Neural cell (in vitro differentiated cells): ENCODE results near the gene TRABD2B. TPM values are rescaled to one million over a fixed set of nuclear protein-coding genes. Genes with fewer than 3 reads are reported as not detected.

Experiments used
- H2AFZ ChIP-seq: fragments of 200-600, 300-800 bp; sonication (generic), shearing (Covaris generic); 2 replicates; pipeline ENCODE4 v1.6.0; 2014; ENCODE audit warnings: low read depth, mild to moderate bottlenecking, antibody characterized with exemption, low read length, moderate library complexity
- H3F3A ChIP-seq: fragments of 200-600 bp; shearing (Covaris generic); 2 replicates; pipeline ENCODE4 v1.6.1; 2016; ENCODE audit warnings: mild to moderate bottlenecking, moderate library complexity, mixed read lengths, antibody characterized with exemption, low read length; ENCODE audit not compliant: insufficient read depth, poor library complexity, severe bottlenecking
- H3K27ac ChIP-seq: fragments of 200-600, 300-800 bp; sonication (generic), shearing (Covaris generic); 2 replicates; pipeline ENCODE4 v1.5.1; 2014; ENCODE audit warnings: mild to moderate bottlenecking, low read length, moderate library complexity
- H3K27me3 ChIP-seq: fragments of 300-800, 200-600 bp; sonication (generic), shearing (Covaris generic); 2 replicates; pipeline ENCODE4 v1.6.0; 2014; ENCODE audit warnings: mild to moderate bottlenecking, low read depth, low read length, moderate library complexity; ENCODE audit not compliant: insufficient read depth
- H3K36me3 ChIP-seq: fragments of 300-800, 200-600 bp; sonication (generic), shearing (Covaris generic); 2 replicates; pipeline ENCODE4 v1.5.1; 2014; ENCODE audit warnings: mild to moderate bottlenecking, antibody characterized with exemption, low read length, moderate library complexity; ENCODE audit not compliant: insufficient read depth
- H3K4me2 ChIP-seq: fragments of 300-800, 200-600 bp; sonication (generic), shearing (Covaris generic); 2 replicates; pipeline ENCODE4 v1.6.0; 2014; ENCODE audit warnings: mild to moderate bottlenecking, low read length
- H3K4me3 ChIP-seq: fragments of 300-800, 200-600 bp; sonication (generic), shearing (Covaris generic); 2 replicates; pipeline ENCODE4 v1.5.1; 2014; ENCODE audit warnings: mild to moderate bottlenecking, low read length, moderate library complexity
- H3K79me2 ChIP-seq: fragments of 200-600 bp; shearing (Covaris generic); replicated peaks from 2 replicates; pipeline ENCODE4 v1.6.0; 2014; ENCODE audit warnings: mild to moderate bottlenecking, low read length, moderate library complexity; ENCODE audit not compliant: insufficient read depth
- H3K9ac ChIP-seq: fragments of 300-800, 200-600 bp; sonication (generic), shearing (Covaris generic); 2 replicates; pipeline ENCODE4 v1.6.1; 2016; ENCODE audit warnings: mild to moderate bottlenecking, low read length, mixed read lengths
- H3K9me2 ChIP-seq: fragments of 200-600 bp; shearing (Covaris generic); 2 replicates; pipeline ENCODE4 v1.6.1; 2016; ENCODE audit warnings: mild to moderate bottlenecking, low read length, mixed read lengths; ENCODE audit not compliant: insufficient read depth
- H3K9me3 ChIP-seq: fragments of 200-600, 300-800 bp; sonication (generic), shearing (Covaris generic); 2 replicates; pipeline ENCODE4 v1.6.1; 2016; ENCODE audit warnings: mild to moderate bottlenecking, mixed run types, low read length, moderate library complexity, mixed read lengths
- H4K20me1 ChIP-seq: fragments of 200-600 bp; shearing (Covaris generic); 2 replicates; pipeline ENCODE4 v1.6.1; 2016; ENCODE audit warnings: mild to moderate bottlenecking, mixed run types; ENCODE audit not compliant: insufficient read depth
- CTCF ChIP-seq: fragments of 450-650 bp; IDR thresholded peaks from 2 replicates; pipeline ENCODE4 v1.5.1; 2014; ENCODE audit warnings: antibody characterized with exemption, mild to moderate bottlenecking, moderate library complexity; ENCODE audit not compliant: poor library complexity, severe bottlenecking
- EP300 ChIP-seq: fragments of 450-650 bp; conservative IDR thresholded peaks from 2 replicates; pipeline ENCODE4 v1.6.1; 2014; ENCODE audit warnings: antibody characterized with exemption, mild to moderate bottlenecking, moderate library complexity; ENCODE audit not compliant: poor library complexity, severe bottlenecking
- EZH2 ChIP-seq: fragments of 200-600, 300-800 bp; shearing (Covaris generic), sonication (generic); IDR thresholded peaks from 2 replicates; pipeline ENCODE4 v1.6.1; 2014; ENCODE audit warnings: antibody characterized with exemption, low read length, borderline replicate concordance, mild to moderate bottlenecking; ENCODE audit not compliant: insufficient read depth, poor library complexity, severe bottlenecking
- MXI1 ChIP-seq: fragments of 450-650 bp; conservative IDR thresholded peaks from 2 replicates; pipeline ENCODE4 v1.6.1; 2014; ENCODE audit warnings: antibody characterized with exemption, mild to moderate bottlenecking; ENCODE audit not compliant: poor library complexity, severe bottlenecking
- POLR2AphosphoS5 ChIP-seq: IDR thresholded peaks from 2 replicates; pipeline ENCODE4 v1.6.1; 2012
- RAD21 ChIP-seq: fragments of 450-650 bp; conservative IDR thresholded peaks from 2 replicates; pipeline ENCODE4 v1.6.1; 2014; ENCODE audit warnings: antibody characterized with exemption, mild to moderate bottlenecking, moderate library complexity
- REST ChIP-seq: IDR thresholded peaks from 2 replicates; pipeline ENCODE4 v1.6.1; 2012; ENCODE audit warnings: borderline replicate concordance
- SMC3 ChIP-seq: fragments of 450-650 bp; conservative IDR thresholded peaks from 2 replicates; pipeline ENCODE4 v1.6.1; 2014; ENCODE audit warnings: antibody characterized with exemption, mild to moderate bottlenecking, moderate library complexity; ENCODE audit not compliant: poor library complexity
- TAF1 ChIP-seq: IDR thresholded peaks from 2 replicates; pipeline ENCODE4 v1.6.1; 2012; ENCODE audit warnings: low read depth
- polyA plus RNA-seq: library from polyadenylated mRNA; depleted of rRNA; stranded (reverse); fragments of >200 nt; gene quantifications from 2 replicates; pipeline ENCODE4 v1.2.3, GENCODE V29; 2014

Gene TRABD2B
- polyA plus RNA-seq, 1 donor from 2014 or later: 0.02 TPM

GRCh38 chr1:47755101-47755990 is 241.8 kb downstream of the TRABD2B start:
- Histone ChIP-seq H3K79me2 (no peaks in the 10 kb centered on the region), H3K4me2 (no peak overlapping the region), H3K4me3 (no peak overlapping the region), H3K9me3 (no peaks in the 10 kb centered on the region), H3K27ac (no peak overlapping the region), H3K9me2 (no peaks in the 10 kb centered on the region), H3K36me3 (no peaks in the 10 kb centered on the region), H3K27me3 (no peaks in the 10 kb centered on the region), H4K20me1 (no peaks in the 10 kb centered on the region), H2AFZ (no peak overlapping the region), H3F3A (no peaks in the 10 kb centered on the region), H3K9ac (no peak overlapping the region)
- TF ChIP-seq MXI1 (no peak), RAD21 (no peak), POLR2AphosphoS5 (no peak), SMC3 (no peak), EP300 (no peak), REST (no peak), EZH2 (no peak), TAF1 (no peak), CTCF (no peak)

- TF ChIP-seq RAD21: no peak
- no peak for TF ChIP-seq CTCF
- TF ChIP-seq EP300: no peak
- TF ChIP-seq TAF1: no peak
- no peak for TF ChIP-seq SMC3
- no peak for TF ChIP-seq EZH2
- TF ChIP-seq MXI1: no peak
- TF ChIP-seq REST: no peak
- no peak for TF ChIP-seq POLR2AphosphoS5
- no peaks in the 10 kb centered on the region for H3K9me3 ChIP-seq
- no peaks in the 10 kb centered on the region for H3K79me2 ChIP-seq
- H3K4me3 ChIP-seq: no peak overlapping the region
- H3K36me3 ChIP-seq: no peaks in the 10 kb centered on the region
- no peak overlapping the region for H3K9ac ChIP-seq
- no peaks in the 10 kb centered on the region for H3F3A ChIP-seq
- no peak overlapping the region for H3K27ac ChIP-seq
- no peaks in the 10 kb centered on the region for H3K9me2 ChIP-seq
- H4K20me1 ChIP-seq: no peaks in the 10 kb centered on the region
- H2AFZ ChIP-seq: no peak overlapping the region
- no peaks in the 10 kb centered on the region for H3K27me3 ChIP-seq
- H3K4me2 ChIP-seq: no peak overlapping the region
Observed at GRCh38 chr1:47754221-47754620, 243.0 kb downstream of the TRABD2B start.
